HuH-7.5 (cell line): ENCODE measurements around the gene H6PD.

Experiments
- DNase-seq: peaks from one replicate; pipeline ENCODE4 v3.0.0; 2011; ENCODE audit warnings: low spot score

The H6PD gene

DNA sequence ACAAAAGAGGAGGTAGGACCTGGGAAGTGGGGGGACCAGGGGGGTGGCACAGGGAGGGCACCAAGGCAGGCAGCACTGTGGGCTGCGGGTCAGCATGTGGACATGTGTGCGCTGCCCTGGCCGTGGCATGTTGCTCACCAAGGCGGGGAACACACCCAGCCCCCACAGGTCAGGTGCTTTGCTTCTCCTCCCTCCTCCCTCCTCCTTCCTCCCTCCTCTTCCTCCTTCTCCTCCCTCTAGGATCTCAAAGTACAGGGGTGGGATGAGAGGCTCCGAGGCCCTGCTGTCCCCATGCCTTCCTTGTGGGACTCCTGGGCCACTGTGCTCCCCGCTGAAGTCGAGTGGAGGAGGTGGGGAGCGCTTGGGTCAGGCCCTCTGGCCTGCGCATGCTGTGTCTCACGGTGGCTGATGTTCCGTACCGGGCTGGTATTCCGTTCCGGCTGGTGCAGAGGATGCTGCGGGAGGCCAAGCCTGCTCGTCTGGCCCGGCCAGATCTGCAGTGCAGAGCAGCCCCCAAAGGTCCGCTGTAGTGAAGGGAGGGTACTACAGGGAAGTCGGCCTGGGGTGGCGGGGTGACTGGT lies 84.7 kb downstream of the H6PD start:
- no peak for DNase-seq

GRCh38 chr1:9319789-9320519 lies 85.4 kb downstream of the H6PD start:
- DNase-seq = no peak
